Ascending aorta (tissue), 2 donors: ENCODE measurements around the gene MATCAP1. TPM values are rescaled to one million over a fixed set of nuclear protein-coding genes. Genes with fewer than 3 reads are reported as not detected.

Experiments
- DNase-seq, 2 donors: peaks; one replicate each; pipeline ENCODE4 v3.0.0-alpha.2; 2019; ENCODE audit warnings: low spot score in 2 of 2
- H3K27ac ChIP-seq, 2 donors: fragments of 200-600 bp; sonication (generic); one replicate each; pipeline ENCODE4 v1.5.1; 2016 to 2017; ENCODE audit warnings: mild to moderate bottlenecking in 1 of 2
- H3K27me3 ChIP-seq: fragments of 200-600 bp; sonication (generic); one replicate; pipeline ENCODE4 v1.5.1; 2017
- H3K36me3 ChIP-seq, 2 donors: fragments of 200-600 bp; sonication (generic); one replicate each; pipeline ENCODE4 v1.5.1; 2016
- H3K4me1 ChIP-seq, 2 donors: fragments of 200-600 bp; sonication (generic); one replicate each; pipeline ENCODE4 v1.5.1; 2016 to 2017; ENCODE audit warnings: mild to moderate bottlenecking in 1 of 2
- H3K4me3 ChIP-seq, 2 donors: fragments of 200-600 bp; sonication (generic); one replicate each; pipeline ENCODE4 v1.5.1; 2016 to 2017; ENCODE audit warnings: mild to moderate bottlenecking in 1 of 2
- H3K9me3 ChIP-seq, 2 donors: fragments of 200-600 bp; sonication (generic); one replicate each; pipeline ENCODE4 v1.5.1; 2016
- CTCF ChIP-seq, 3 experiments: fragments of 200-600 bp in 2 of 3; fragments of 450-650 bp in 1 of 3; sonication (generic) in 2 of 3; IDR thresholded peaks; one replicate each; pipeline ENCODE4 v1.5.1; 2016 to 2019; ENCODE audit warnings: antibody characterized with exemption in 3 of 3, mild to moderate bottlenecking in 1 of 3, moderate library complexity in 1 of 3
- intact Hi-C: fragments of 100-400 bp; cut with DNase I; formaldehyde crosslinking; loops from one replicate; pipeline ENCODE4 v1.15.1; 2023
- total RNA-seq: library from RNA; depleted of rRNA; stranded (reverse); fragments of >200 nt; gene quantifications from one replicate; pipeline ENCODE4 v1.1.0, GENCODE V29; 2016

The MATCAP1 gene
- total RNA-seq, 1 donor from 2014 or later = 18.9 TPM

GRCh38 chr16:67188798-67189197 is 5.0 kb upstream of the MATCAP1 start:
- intact Hi-C loops = loop anchor here (5.0 kb wide), 1 partner anchor 36 kb away; the partner anchor contains the start of gene B3GNT9
- Histone ChIP-seq H3K27me3 (no peaks in the 10 kb centered on the region), H3K27ac (no peak overlapping the region), H3K4me1 (peaks cover 26 to 29% of the 10 kb centered on the region in 2 donors), H3K4me3 (no peak overlapping the region), H3K9me3 (no peaks in the 10 kb centered on the region), H3K36me3 (no peaks in the 10 kb centered on the region)
- DNase-seq = no peak
- no peak for TF ChIP-seq CTCF (IDR thresholded peaks at IDR 0.05)

- Histone ChIP-seq H3K36me3 (no peaks in the 10 kb centered on the region), H3K9me3 (no peaks in the 10 kb centered on the region), H3K27ac (no peak overlapping the region), H3K4me1 (peaks cover 23 to 25% of the 10 kb centered on the region in 2 donors), H3K4me3 (no peak overlapping the region), H3K27me3 (no peaks in the 10 kb centered on the region)
- no peak for TF ChIP-seq CTCF (IDR thresholded peaks at IDR 0.05)
- no peak for DNase-seq
- intact Hi-C loops = loop anchor here (5.0 kb wide), 1 partner anchor 36 kb away; the partner anchor contains the start of gene B3GNT9
Observed at GRCh38 chr16:67188323-67188722, 4.6 kb upstream of the MATCAP1 start.

- DNase-seq = no peak
- H3K9me3 ChIP-seq = no peaks in the 10 kb centered on the region
- H3K27me3 ChIP-seq = no peaks in the 10 kb centered on the region
- H3K4me1 ChIP-seq = peaks cover 15 to 20% of the 10 kb centered on the region in 2 donors
- no peak overlapping the region for H3K27ac ChIP-seq
- TF ChIP-seq CTCF (IDR thresholded peaks at IDR 0.05) = no peak
- intact Hi-C loops = loop anchor here (5.0 kb wide), 1 partner anchor 35 kb away; the partner anchor contains the start of gene B3GNT9
- H3K36me3 ChIP-seq = no peaks in the 10 kb centered on the region
- no peak overlapping the region for H3K4me3 ChIP-seq
Observed at GRCh38 chr16:67187175-67187890, 3.6 kb upstream of the MATCAP1 start.

GRCh38 chr16:67186550-67186950 is 2.8 kb upstream of the MATCAP1 start:
- TF ChIP-seq CTCF (IDR thresholded peaks at IDR 0.05) = no peak
- no peaks in the 10 kb centered on the region for H3K9me3 ChIP-seq
- H3K4me3 ChIP-seq = no peak overlapping the region
- H3K27ac ChIP-seq = no peak overlapping the region
- intact Hi-C loops = loop anchor here (5.0 kb wide), 1 partner anchor 34 kb away; the partner anchor contains the start of gene B3GNT9
- H3K36me3 ChIP-seq = no peaks in the 10 kb centered on the region
- H3K27me3 ChIP-seq = no peaks in the 10 kb centered on the region
- peaks cover 15 to 20% of the 10 kb centered on the region in 2 donors for H3K4me1 ChIP-seq
- DNase-seq = no peak

GRCh38 chr16:67185651-67186134 is 1.9 kb upstream of the MATCAP1 start:
- H3K27ac ChIP-seq = no peak overlapping the region

More at GRCh38 chr16:67185651-67186134, 1.9 kb upstream of the MATCAP1 start:
- H3K36me3 ChIP-seq = no peaks in the 10 kb centered on the region
- H3K9me3 ChIP-seq = no peaks in the 10 kb centered on the region
- intact Hi-C loops = loop anchor here (1.0 to 5.0 kb wide), 3 partner anchors 33 to 231 kb away; partner anchors contain the start of gene B3GNT9
- no peak for DNase-seq
- peaks cover 15 to 20% of the 10 kb centered on the region in 2 donors for H3K4me1 ChIP-seq
- peak overlapping the region; percentile 20 to 74 for H3K4me3 ChIP-seq
- H3K27me3 ChIP-seq = no peaks in the 10 kb centered on the region
- TF ChIP-seq CTCF (IDR thresholded peaks at IDR 0.05) = no peak
